Measurements from ENCODE around the gene PRKCA. TPM values are rescaled to one million over a fixed set of nuclear protein-coding genes. Genes with fewer than 3 reads are reported as not detected.

PRKCA gene
- total RNA-seq, 2 donors from 2014 or later = 8.3 to 26.5 TPM

DNA sequence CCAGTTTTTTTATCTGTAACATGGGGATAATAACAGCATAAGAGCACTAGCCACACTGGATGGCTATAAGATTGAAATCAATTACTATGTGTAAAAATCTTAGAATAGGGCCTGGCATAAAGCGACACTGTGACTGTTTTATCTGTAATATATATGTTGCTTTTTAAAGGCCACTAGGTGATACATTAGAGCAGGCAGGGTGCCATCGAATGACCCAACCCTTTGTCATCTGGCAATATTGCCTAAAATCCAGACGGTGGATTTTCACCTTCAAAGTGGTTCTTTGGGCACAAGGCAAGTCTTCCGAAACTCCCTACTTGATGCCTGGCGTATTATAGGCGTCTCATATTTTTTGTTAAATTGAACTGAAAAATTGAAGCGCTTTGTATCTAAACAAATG is 69.1 kb downstream of the PRKCA start:
- H3K4me1 ChIP-seq (replicated peaks) = no peaks in the 10 kb centered on the region
- no peak overlapping the region for H3K4me3 ChIP-seq
- no peak for DNase-seq (ENCODE audit: low spot score)
- no peak overlapping the region for H3K27ac ChIP-seq
- intact Hi-C loops (cut with DNase I) = no loop called here
- H3K27me3 ChIP-seq (replicated peaks; ENCODE audit: insufficient read depth) = no peaks in the 10 kb centered on the region
- WGBS = 96% methylated on average over 7 of the region's 7 CpGs
- no peaks in the 10 kb centered on the region for H3K9me3 ChIP-seq
- TF ChIP-seq CTCF (IDR thresholded peaks at IDR 0.05) (no peak), POLR2AphosphoS5 (IDR thresholded peaks at IDR 0.05) (no peak), POLR2A (IDR thresholded peaks at IDR 0.05) (no peak)
- H3K36me3 ChIP-seq = no peaks in the 10 kb centered on the region

- no peak overlapping the region for H3K27ac ChIP-seq
- no peaks in the 10 kb centered on the region for H3K36me3 ChIP-seq
- WGBS = 95% methylated on average over 5 of the region's 5 CpGs
- H3K4me3 ChIP-seq = no peak overlapping the region
- no peaks in the 10 kb centered on the region for H3K4me1 ChIP-seq (replicated peaks)
- intact Hi-C loops (cut with DNase I) = no loop called here
- DNase-seq (ENCODE audit: low spot score) = no peak
- no peaks in the 10 kb centered on the region for H3K9me3 ChIP-seq
- H3K27me3 ChIP-seq (replicated peaks; ENCODE audit: insufficient read depth) = no peaks in the 10 kb centered on the region
- TF ChIP-seq POLR2AphosphoS5 (IDR thresholded peaks at IDR 0.05) (no peak), CTCF (IDR thresholded peaks at IDR 0.05) (no peak), POLR2A (IDR thresholded peaks at IDR 0.05) (no peak)
Observed at GRCh38 chr17:66372182-66372581, 69.8 kb downstream of the PRKCA start.

- no peaks in the 10 kb centered on the region for H3K9me3 ChIP-seq
- no peak overlapping the region for H3K4me3 ChIP-seq
- H3K27ac ChIP-seq = no peak overlapping the region
- no peaks in the 10 kb centered on the region for H3K4me1 ChIP-seq (replicated peaks)
- TF ChIP-seq POLR2AphosphoS5 (IDR thresholded peaks at IDR 0.05) = no peak
- no peak for TF ChIP-seq POLR2A (IDR thresholded peaks at IDR 0.05)
- TF ChIP-seq CTCF (IDR thresholded peaks at IDR 0.05) = no peak
- intact Hi-C loops (cut with DNase I) = no loop called here
- no peak for DNase-seq (ENCODE audit: low spot score)
- WGBS = 55% methylated on average over 3 of the region's 3 CpGs
- no peaks in the 10 kb centered on the region for H3K27me3 ChIP-seq (replicated peaks; ENCODE audit: insufficient read depth)
- H3K36me3 ChIP-seq = no peaks in the 10 kb centered on the region
Observed at GRCh38 chr17:66373079-66373478, 70.7 kb downstream of the PRKCA start.

GRCh38 chr17:66373944-66374817 is 71.8 kb downstream of the PRKCA start:
- Histone ChIP-seq H3K27me3 (replicated peaks; ENCODE audit: insufficient read depth) (no peaks in the 10 kb centered on the region), H3K36me3 (no peaks in the 10 kb centered on the region), H3K9me3 (no peaks in the 10 kb centered on the region), H3K4me1 (replicated peaks) (no peaks in the 10 kb centered on the region), H3K27ac (no peak overlapping the region), H3K4me3 (no peak overlapping the region)
- intact Hi-C loops (cut with DNase I) = no loop called here
- WGBS = 72% methylated on average over 18 of the region's 18 CpGs
- TF ChIP-seq POLR2A (IDR thresholded peaks at IDR 0.05) (no peak), POLR2AphosphoS5 (IDR thresholded peaks at IDR 0.05) (no peak), CTCF (IDR thresholded peaks at IDR 0.05) (no peak)
- DNase-seq (ENCODE audit: low spot score) = no peak

- WGBS = 82% methylated on average over 8 of the region's 8 CpGs
Observed at GRCh38 chr17:66375121-66375520, 72.7 kb downstream of the PRKCA start.

More at GRCh38 chr17:66375121-66375520, 72.7 kb downstream of the PRKCA start:
- no peaks in the 10 kb centered on the region for H3K27me3 ChIP-seq (replicated peaks; ENCODE audit: insufficient read depth)
- no peak overlapping the region for H3K4me3 ChIP-seq
- no peaks in the 10 kb centered on the region for H3K36me3 ChIP-seq
- H3K27ac ChIP-seq = no peak overlapping the region
- intact Hi-C loops (cut with DNase I) = no loop called here
- no peaks in the 10 kb centered on the region for H3K4me1 ChIP-seq (replicated peaks)
- TF ChIP-seq CTCF (IDR thresholded peaks at IDR 0.05) = no peak
- TF ChIP-seq POLR2A (IDR thresholded peaks at IDR 0.05) = no peak
- TF ChIP-seq POLR2AphosphoS5 (IDR thresholded peaks at IDR 0.05) = no peak
- DNase-seq (ENCODE audit: low spot score) = no peak
- H3K9me3 ChIP-seq = no peaks in the 10 kb centered on the region

Data from prostate gland (tissue), 2 donors.